ENCODE data around the gene MCU. TPM values are rescaled to one million over a fixed set of nuclear protein-coding genes. Genes with fewer than 3 reads are reported as not detected.

MCU gene
- total RNA-seq, 3 donors from 2014 or later = 9.2 to 10.9 (median 9.7) TPM

GRCh38 chr10:72925951-72926465, 234.1 kb downstream of the MCU start:
- H3K4me3 Mint-ChIP-seq = no peak overlapping the region
- peaks cover 16% of the 10 kb centered on the region for H3K27me3 Mint-ChIP-seq (ENCODE audit: low read depth)
- H3K4me1 Mint-ChIP-seq (ENCODE audit: low read depth) = no peaks in the 10 kb centered on the region
- ATAC-seq (no peak), DNase-seq (no peak)
- H3K36me3 Mint-ChIP-seq (ENCODE audit: insufficient read depth) = peaks cover 8% of the 10 kb centered on the region
- peaks cover 10% of the 10 kb centered on the region for H3K9me3 Mint-ChIP-seq

- Mint-ChIP-seq H3K9me3 (peaks cover under 1% of the 10 kb centered on the region), H3K36me3 (ENCODE audit: insufficient read depth) (peaks cover 2% of the 10 kb centered on the region), H3K27me3 (ENCODE audit: low read depth) (peaks cover 11% of the 10 kb centered on the region), H3K4me3 (no peak overlapping the region), H3K4me1 (ENCODE audit: low read depth) (no peaks in the 10 kb centered on the region)
- no peak for ATAC-seq
- no peak for DNase-seq
These were observed 235.5 kb downstream of the MCU start for GRCh38 chr10:72927485-72927884.

GRCh38 chr10:72928798-72929197, 236.9 kb downstream of the MCU start:
- Mint-ChIP-seq H3K4me1 (ENCODE audit: low read depth) (no peaks in the 10 kb centered on the region), H3K4me3 (no peak overlapping the region), H3K9me3 (no peaks in the 10 kb centered on the region), H3K27me3 (ENCODE audit: low read depth) (peaks cover 11% of the 10 kb centered on the region), H3K36me3 (ENCODE audit: insufficient read depth) (peaks cover 2% of the 10 kb centered on the region)
- no peak for ATAC-seq
- no peak for DNase-seq

- ATAC-seq (no peak), DNase-seq (no peak)
- Mint-ChIP-seq H3K9me3 (no peaks in the 10 kb centered on the region), H3K4me3 (no peak overlapping the region), H3K27me3 (ENCODE audit: low read depth) (peaks cover 3% of the 10 kb centered on the region), H3K36me3 (ENCODE audit: insufficient read depth) (no peaks in the 10 kb centered on the region), H3K4me1 (ENCODE audit: low read depth) (no peaks in the 10 kb centered on the region)
These were observed 238.3 kb downstream of the MCU start for GRCh38 chr10:72930276-72930675.

GRCh38 chr10:72932259-72933015, 240.5 kb downstream of the MCU start:
- Mint-ChIP-seq H3K27me3 (ENCODE audit: low read depth) (peaks cover 8% of the 10 kb centered on the region), H3K4me3 (no peak overlapping the region), H3K4me1 (ENCODE audit: low read depth) (no peaks in the 10 kb centered on the region), H3K9me3 (no peaks in the 10 kb centered on the region), H3K36me3 (ENCODE audit: insufficient read depth) (no peaks in the 10 kb centered on the region)
- no peak for ATAC-seq
- DNase-seq = no peak

GRCh38 chr10:72935361-72935760, 243.4 kb downstream of the MCU start:
- DNase-seq = no peak
- Mint-ChIP-seq H3K9me3 (no peaks in the 10 kb centered on the region), H3K4me3 (no peak overlapping the region), H3K27me3 (ENCODE audit: low read depth) (peaks cover 8% of the 10 kb centered on the region), H3K36me3 (ENCODE audit: insufficient read depth) (no peaks in the 10 kb centered on the region), H3K4me1 (ENCODE audit: low read depth) (no peaks in the 10 kb centered on the region)
- ATAC-seq = no peak

Other genes with a start within 250 kb of the MCU start
- gene MICU1, start 66.1 kb upstream of the MCU start, total RNA-seq = 10 to 100 TPM; 30.3 to 37.3 (median 36.4) TPM
- not detected for gene OIT3, start 201.6 kb downstream of the MCU start, total RNA-seq

Measured in activated T-cell treated with anti-CD3 and anti-CD28 coated beads, Interleukin-2, amount 50 U/mL, for 4 hours (primary cell).